Measurements from ENCODE around the gene ATP1B4.

Gene ATP1B4

DNA sequence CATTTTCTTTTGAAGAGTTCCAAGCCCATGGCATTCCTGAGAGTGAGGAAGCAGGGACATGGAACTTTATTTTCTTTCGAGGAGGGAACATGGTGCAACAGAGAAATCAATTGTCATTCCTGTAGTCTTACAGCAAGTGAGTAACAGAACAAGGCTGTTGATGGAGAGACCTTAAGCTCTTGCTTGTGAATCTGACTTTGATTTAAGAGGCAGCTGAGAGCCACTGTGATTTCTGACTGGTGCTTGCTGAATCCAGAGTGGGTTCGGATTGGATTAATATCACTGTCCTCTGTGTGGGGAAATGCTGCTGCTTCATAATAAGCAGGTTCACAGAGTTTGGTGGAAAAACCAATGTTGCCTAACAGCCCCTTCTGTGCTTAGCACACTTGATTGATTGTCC, 4.7 kb upstream of the ATP1B4 start:
- TF ChIP-seq GATA1 (IDR thresholded peaks at IDR 0.05; ENCODE audit: low read depth, low read length) (no peak), POLR2A (IDR thresholded peaks at IDR 0.05; ENCODE audit: low read length) (no peak)
- DNase-seq = peak in 1 of 2 experiments; percentile 1

DNA sequence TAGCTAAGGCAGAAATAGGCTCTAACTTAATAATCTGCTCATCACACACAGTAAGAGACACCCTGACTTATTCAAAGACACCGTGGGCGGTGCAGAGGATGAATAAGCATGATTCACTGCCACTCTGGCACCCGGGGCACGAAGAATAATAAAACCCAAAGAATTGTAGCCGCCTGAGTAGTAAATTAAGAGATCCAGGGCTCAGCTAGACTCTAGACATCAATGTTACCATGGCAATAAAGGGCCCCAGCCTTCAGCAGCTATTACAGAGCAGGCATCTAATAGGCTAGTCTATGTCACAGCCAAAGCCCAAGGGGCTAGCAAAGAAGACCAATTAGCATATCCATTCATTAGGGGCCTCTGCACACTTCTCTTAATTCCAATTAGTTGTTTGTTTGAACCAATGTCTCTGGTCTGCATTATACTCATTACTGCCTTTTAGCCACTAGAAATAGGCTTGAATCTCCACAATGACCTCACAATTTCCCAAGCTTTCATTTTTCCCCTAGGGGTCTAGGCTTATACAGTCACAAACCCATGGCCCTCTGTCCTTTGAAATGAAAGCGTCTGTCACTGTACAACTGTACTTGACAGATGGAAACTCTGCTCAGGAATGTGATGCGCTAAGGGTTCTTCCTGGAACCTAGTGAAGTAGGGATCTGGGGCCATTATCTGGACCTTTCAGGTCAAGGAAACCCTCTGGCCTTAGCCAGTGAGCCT, 3.0 kb upstream of the ATP1B4 start:
- DNase-seq = peak in 1 of 2 experiments; percentile 15
- no peak for TF ChIP-seq POLR2A (IDR thresholded peaks at IDR 0.05; ENCODE audit: low read length)
- no peak for TF ChIP-seq GATA1 (IDR thresholded peaks at IDR 0.05; ENCODE audit: low read depth, low read length)

DNA sequence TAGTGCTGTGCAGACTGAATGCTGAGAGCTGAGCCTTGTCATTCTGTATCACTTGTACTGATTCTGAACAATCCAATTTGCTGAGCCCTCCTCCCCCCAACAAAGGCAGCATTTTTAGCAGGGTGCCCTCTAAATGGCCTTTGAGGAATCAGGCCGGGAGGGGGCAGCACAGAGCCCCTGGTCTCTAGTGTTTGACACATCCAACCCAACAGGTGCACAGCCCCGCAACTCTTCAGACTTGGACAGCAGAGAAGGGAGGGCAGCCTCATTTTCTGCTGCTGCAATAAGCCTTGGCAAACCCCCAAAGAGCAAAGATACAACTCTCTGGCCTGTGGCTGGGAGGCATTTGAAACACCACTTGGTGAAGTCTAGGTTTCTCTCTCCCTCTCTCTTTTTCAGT, 3.4 kb downstream of the ATP1B4 start:
- DNase-seq = peak; percentile 13 to 48
- no peak for TF ChIP-seq POLR2A (IDR thresholded peaks at IDR 0.05; ENCODE audit: low read length)

DNA sequence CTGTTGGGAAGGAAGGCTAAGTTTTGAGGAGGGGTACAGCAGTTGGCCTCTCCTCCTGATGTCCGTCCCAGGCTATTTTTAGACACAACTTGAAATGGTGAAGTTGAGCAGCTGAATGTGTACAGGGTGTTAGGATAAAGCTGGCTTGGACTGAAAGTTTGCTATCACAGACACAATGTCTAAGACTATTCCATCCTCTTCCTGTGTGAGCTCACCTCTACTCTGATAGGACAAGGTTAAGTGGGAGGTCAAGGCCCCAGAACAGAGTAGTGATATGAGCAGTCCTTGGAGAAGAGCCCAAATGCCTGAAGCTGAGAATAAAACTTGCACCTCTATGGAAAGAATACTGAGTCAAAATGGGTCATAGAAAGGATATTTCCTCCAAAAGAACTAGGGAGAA, 4.1 kb downstream of the ATP1B4 start:
- TF ChIP-seq GATA1 (IDR thresholded peaks at IDR 0.05; ENCODE audit: low read depth, low read length) = no peak
- no peak for DNase-seq

DNA sequence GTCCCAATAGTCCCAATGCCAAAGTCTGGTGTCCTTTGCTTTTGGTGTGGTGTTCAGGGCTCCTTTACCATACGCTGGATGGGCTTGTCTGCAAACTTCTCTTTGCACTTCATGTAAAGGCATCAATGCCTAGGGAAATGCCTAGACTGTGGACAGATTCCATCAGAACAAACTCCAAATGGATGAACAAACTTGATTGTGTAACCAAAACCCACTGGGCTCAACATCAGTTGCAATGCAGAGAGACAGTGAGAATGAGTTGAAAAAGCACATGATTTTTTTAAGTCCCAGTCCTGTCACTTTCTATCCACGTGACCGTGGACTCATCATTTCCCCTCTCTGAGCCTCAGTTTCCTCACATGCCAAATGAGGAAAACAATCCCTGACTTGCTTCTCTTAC, 4.9 kb downstream of the ATP1B4 start:
- TF ChIP-seq GATA1 (IDR thresholded peaks at IDR 0.05; ENCODE audit: low read depth, low read length) (no peak), POLR2A (IDR thresholded peaks at IDR 0.05; ENCODE audit: low read length) (no peak)

DNA sequence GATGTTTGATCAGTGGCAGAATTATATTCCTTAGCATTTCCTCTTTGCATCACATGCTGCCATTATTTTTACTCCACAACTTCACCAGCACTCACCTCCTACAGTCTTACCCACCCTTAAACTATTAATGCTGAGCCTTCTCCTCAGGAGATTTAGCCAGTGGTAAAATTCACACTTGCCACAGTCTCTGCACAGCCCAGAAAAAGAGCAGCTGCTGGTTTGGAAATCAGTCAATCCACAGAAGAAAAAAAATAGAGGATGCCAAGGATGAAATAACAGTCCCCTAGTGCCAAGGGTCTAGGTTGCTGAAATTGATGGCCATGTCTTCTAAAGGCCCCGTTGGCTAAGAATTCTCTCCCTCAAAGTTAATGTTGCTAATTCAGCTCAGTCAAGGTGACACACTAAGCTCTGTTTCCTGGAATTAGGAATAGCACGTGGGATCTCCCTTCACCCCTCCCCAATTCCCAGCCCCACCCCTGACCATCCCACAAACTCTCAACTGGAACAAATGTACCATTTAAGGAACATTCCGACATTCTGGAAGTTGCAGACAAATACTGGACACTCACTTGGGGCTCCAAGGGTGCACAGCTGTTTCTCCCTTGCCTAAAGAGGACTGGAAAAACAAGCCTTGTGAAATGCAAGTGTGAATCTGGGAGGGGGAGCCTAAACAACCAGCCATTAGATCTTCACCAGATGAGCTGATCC, 5.7 kb downstream of the ATP1B4 start:
- DNase-seq = no peak
- TF ChIP-seq GATA1 (IDR thresholded peaks at IDR 0.05; ENCODE audit: low read depth, low read length) = no peak
- no peak for TF ChIP-seq POLR2A (IDR thresholded peaks at IDR 0.05; ENCODE audit: low read length)

More for the DNA sequence above, 4.9 kb downstream of the ATP1B4 start:
- no peak for DNase-seq

DNA sequence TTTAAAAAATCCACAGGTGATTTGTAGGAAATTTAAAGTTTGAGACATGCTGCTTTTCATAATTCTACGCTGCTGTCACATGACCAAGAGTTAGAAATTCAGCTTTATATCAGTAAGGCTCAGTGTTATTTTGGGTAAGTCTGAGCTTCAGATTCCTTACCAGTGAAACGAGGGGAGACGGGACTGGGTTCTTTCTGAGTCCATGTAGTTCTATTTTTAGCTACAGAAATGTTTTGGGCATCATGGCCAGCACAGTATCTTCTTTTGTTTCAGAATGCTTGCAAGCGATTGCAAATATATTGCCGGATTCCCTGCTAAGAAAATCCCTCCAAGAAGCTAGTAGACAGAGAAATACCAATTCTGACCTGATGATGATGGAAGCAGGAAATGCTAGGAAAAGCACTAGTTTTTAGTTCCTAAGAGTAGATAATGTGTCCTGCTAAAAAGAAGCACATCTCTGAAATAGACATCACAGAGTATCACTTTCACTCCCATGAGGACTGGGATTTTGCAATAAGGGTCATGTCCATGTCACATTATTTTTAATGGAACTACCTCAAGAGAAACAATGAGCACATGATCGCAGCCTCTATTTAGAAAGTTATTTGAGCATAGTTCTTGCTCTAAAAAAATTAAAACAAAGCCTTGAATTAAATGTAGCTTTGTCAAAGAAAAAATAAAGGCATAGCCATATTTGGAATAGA, 10.9 kb downstream of the ATP1B4 start:
- TF ChIP-seq POLR2A (IDR thresholded peaks at IDR 0.05; ENCODE audit: low read length) (no peak), GATA1 (IDR thresholded peaks at IDR 0.05; ENCODE audit: low read depth, low read length) (no peak)
- DNase-seq = no peak

DNA sequence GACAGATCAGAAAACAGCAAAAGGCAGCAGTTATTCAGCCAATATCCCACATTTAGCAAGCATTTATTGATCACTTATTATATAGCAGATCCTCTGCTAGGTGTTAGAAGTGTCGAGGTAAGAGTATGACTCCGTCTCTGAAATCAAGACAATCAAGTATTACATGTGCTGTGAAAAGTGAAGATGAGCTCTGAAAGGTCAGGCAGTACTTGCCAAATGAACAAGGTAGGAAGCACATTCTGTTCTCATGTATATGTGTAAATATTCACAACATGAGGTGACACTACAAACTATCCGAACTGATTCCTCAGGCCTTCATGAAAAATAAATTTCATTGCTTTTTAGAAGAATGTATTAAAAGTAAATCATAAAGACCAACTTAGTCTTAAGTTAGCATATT, 15.3 kb downstream of the ATP1B4 start:
- DNase-seq = no peak
- TF ChIP-seq GATA1 (IDR thresholded peaks at IDR 0.05; ENCODE audit: low read depth, low read length) (no peak), POLR2A (IDR thresholded peaks at IDR 0.05; ENCODE audit: low read length) (no peak)

DNA sequence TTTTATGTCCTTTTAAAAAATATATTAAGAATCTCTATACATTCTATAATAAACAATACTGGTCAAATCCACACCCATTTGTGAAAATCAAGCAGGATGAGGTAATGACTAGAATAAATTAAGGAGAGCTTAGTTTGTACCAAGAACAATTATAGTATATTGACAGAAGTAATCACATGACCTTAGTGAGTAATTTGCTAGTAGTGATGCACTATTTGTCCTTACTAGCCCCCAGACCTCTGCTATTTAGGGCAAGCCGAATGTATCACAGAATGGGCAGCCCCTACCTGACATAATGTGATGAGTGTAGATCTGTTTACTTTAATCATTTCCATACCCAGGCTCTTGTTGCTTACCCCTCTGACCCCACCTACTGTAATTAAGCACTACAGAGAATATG, 15.8 kb downstream of the ATP1B4 start:
- no peak for DNase-seq
- TF ChIP-seq GATA1 (IDR thresholded peaks at IDR 0.05; ENCODE audit: low read depth, low read length) (no peak), POLR2A (IDR thresholded peaks at IDR 0.05; ENCODE audit: low read length) (no peak)

DNA sequence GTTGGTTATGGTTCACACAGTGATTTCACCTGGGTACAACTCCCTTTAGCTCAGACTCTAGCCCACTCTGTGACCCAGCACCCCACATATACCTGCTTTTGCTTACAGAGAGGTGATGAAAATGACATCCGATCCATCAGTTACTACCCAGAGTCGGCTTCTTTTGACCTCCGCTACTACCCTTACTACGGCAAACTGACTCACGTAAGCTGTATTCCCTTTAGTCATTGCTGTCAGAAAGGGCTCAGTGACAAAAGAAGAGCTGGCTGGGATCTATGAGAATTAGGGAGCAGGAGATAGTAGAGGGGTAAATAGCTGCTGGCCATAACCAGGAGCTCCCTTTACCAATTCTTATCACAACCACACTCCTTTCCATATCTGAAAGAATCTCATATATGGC, 16.7 kb downstream of the ATP1B4 start:
- TF ChIP-seq POLR2A (IDR thresholded peaks at IDR 0.05; ENCODE audit: low read length) = no peak
- no peak for TF ChIP-seq GATA1 (IDR thresholded peaks at IDR 0.05; ENCODE audit: low read depth, low read length)
- DNase-seq = no peak

DNA sequence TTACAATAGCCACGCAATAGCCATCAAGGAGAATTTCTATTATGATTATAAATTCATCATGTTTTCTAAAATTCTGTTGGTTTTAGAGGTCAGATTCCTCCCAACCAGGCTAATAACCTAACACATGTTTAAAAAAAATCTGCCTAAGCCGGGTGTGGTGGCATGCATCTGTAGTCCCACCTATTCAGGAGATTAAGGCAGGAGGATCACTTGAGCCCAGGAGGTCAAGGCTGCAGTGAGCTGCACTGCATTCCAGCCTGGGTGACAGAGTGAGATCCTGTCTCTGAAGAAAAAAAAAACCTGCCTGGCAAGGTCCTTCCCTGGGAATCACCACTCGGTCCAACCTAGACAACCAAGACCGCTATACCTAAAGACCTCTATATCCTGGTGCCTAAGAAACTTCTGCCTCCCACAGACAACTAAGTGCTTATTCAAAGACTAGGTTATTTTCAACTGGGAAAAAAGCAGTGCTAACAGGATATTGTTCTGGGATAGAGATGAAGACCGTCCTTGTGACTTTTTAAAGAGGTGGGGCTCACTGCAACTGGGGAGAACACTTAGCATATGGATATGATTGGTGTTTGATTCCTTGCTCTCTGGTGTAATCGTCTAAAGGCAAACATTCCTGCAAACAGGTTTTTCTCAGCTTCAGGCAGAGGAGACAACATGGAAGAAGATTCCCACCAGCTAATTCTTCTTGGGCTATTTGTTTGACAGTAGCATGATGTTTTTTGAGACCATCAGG, 18.2 kb downstream of the ATP1B4 start:
- TF ChIP-seq POLR2A (IDR thresholded peaks at IDR 0.05; ENCODE audit: low read length) (no peak), GATA1 (IDR thresholded peaks at IDR 0.05; ENCODE audit: low read depth, low read length) (no peak)
- DNase-seq = no peak

DNA sequence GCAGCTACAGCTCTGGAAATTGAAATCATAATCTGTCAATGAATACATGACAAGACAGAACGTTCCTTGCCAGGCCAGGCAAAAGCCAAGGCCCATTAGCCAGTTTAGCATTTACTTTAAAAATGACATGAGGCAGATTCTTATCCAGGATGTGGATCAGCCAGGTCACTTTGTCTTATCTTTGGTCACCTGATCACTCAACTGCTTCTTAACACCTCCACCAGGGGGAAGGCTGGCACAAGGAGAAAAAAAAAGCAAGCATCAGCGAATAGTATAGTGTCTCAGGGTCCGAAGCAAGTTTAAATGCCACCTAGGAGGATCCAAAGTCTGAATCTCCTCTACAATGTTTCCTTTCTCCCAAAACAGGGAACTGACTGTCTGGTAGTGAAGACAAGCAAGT, 18.8 kb downstream of the ATP1B4 start:
- TF ChIP-seq GATA1 (IDR thresholded peaks at IDR 0.05; ENCODE audit: low read depth, low read length) (no peak), POLR2A (IDR thresholded peaks at IDR 0.05; ENCODE audit: low read length) (no peak)
- peak; percentile 3 to 5 for DNase-seq

DNA sequence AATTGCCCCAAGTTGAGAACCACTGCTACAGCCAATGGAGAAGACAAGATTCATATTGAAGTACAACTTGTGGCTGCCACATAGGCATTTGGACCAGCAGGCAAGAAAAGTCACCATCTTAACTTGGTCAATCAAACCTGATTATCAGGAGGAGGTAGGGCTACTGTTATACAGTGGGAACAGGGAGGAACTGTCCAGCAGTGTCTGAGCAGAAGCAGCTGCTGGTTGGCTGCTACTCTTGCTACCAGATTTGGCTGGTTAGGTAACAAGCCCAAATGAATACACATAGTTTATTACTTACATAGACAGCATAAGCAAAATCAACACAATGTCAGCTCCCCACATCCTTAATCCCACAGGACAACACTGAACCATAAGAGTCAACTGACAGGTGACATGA, 39.4 kb downstream of the ATP1B4 start:
- TF ChIP-seq GATA1 (IDR thresholded peaks at IDR 0.05; ENCODE audit: low read depth, low read length) = no peak
- no peak for DNase-seq

DNA sequence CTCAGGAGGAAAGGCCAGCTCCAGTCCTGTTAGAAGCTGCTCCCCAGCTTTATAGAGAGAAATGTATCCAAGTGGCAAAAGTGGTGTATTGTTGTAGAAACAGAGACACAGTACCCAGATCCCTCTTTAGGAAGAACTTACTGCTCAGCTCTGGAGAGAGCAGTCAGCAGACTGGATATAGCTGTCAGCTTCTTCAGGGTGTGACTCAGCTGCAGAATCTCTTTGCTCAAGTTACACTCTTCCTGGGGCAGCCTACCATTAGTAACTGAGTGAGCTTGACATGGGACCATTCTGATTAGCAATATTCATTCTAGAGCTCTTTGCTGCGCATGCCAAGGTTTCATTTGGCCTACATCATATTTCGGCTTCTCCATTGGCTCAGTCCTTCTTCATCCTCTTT, 40.5 kb downstream of the ATP1B4 start:
- TF ChIP-seq POLR2A (IDR thresholded peaks at IDR 0.05; ENCODE audit: low read length) = no peak
- TF ChIP-seq GATA1 (IDR thresholded peaks at IDR 0.05; ENCODE audit: low read depth, low read length) = no peak
- no peak for DNase-seq

Data from erythroblast (primary cell).